Pancreas (tissue), 10 donors: ENCODE measurements around the gene COL19A1. TPM values are rescaled to one million over a fixed set of nuclear protein-coding genes. Genes with fewer than 3 reads are reported as not detected.
A peak's percentile ranks its signal among the peaks of the same experiment; 100 is the strongest.

Source experiments
- ATAC-seq, 4 donors: fragments of 200-7000 bp; cut with Tn5 transposase; one replicate each; pipeline versions ENCODE4 v1.8.0 to v1.9.1; 2020; ENCODE audit warnings: mild to moderate bottlenecking in 4 of 4, moderate library complexity in 4 of 4
- DNase-seq, 6 donors: peaks; one replicate each; pipeline ENCODE4 v3.0.0-alpha.2; 2020
- FAIRE-seq: peaks from 2 replicates; lab custom pipeline; 2012; peaks lifted over from hg19 to GRCh38; lab: Jason Lieb, UNC
- H3K27ac ChIP-seq, 4 donors: fragments of 200-600 bp; sonication (generic); 1 replicate in 3 of 4; 2 replicates in 1 of 4; pipeline versions ENCODE4 v1.5.0 to v1.8.0; 2020
- H3K27me3 ChIP-seq, 4 donors: fragments of 200-600 bp; one replicate each; pipeline ENCODE4 v1.8.0; 2021
- H3K36me3 ChIP-seq, 3 donors: fragments of 200-600 bp; sonication (generic) in 1 of 3; one replicate each; pipeline versions ENCODE4 v1.5.0 to v1.8.0; 2020 to 2021
- H3K4me1 ChIP-seq, 3 donors: fragments of 200-600 bp; one replicate each; pipeline ENCODE4 v1.8.0; 2021
- H3K4me3 ChIP-seq, 4 donors: fragments of 200-600 bp; sonication (generic) in 2 of 4; one replicate each; pipeline versions ENCODE4 v1.5.0 to v1.8.0; 2020 to 2021
- H3K9me3 ChIP-seq, 4 donors: fragments of 200-600 bp; one replicate each; pipeline ENCODE4 v1.8.0; 2021
- CTCF ChIP-seq, 4 donors: fragments of 200-600 bp; sonication (generic) in 3 of 4; IDR thresholded peaks; one replicate each; pipeline versions ENCODE4 v1.5.0 to v1.8.0; 2021; ENCODE audit warnings: antibody characterized with exemption in 4 of 4
- WGBS, 2 donors: extraction: QIAGEN DNeasy Blood & Tissue Kit; methylation state at CpG; one replicate each; pipeline ENCODE4 v1.1.7; 2013; 5-methylcytosine and 5-hydroxymethylcytosine counted together
- intact Hi-C, 3 donors: fragments of 100-400 bp; cut with DNase I; formaldehyde crosslinking; loops; one replicate each; pipeline versions ENCODE4 v1.11.1 to v1.14.2; 2022
- polyA plus RNA-seq, 2 donors: library from polyadenylated mRNA; stranded (reverse); fragments of 200-250 nt; gene quantifications; one replicate each; pipeline ENCODE4 v1.2.3, GENCODE V29; 2013
- total RNA-seq, 6 donors: library from RNA; stranded (reverse); fragmentation: NEBNext Ultra II Directional in 4 of 6; extraction: Animal tissue kit (Norgen Biotek cat#: 25700) in 4 of 6; gene quantifications; one replicate each; pipeline versions ENCODE4 v1.2.1 to v1.2.4, GENCODE V29; 2021 to 2023
- donor health status: healthy with polysubstance abuse.
- donor health status: DM: no; HTN: no; CAD: no; lungs with moderate emphysema.
- donor health status: DM: no; HTN: no; CAD: no.
- donor health status: control.
- donor health status: control.
- donor health status: Bipolar disorder and iron deficiency.
- donor health status: DM: yes; HTN: yes; CAD: no.
- donor health status: DM: no; HTN: no; CAD: no.
- donor health status: DM: no; HTN: no; CAD: no.
- donor health status: DM: yes; HTN: yes; CAD: no.

COL19A1 gene
- total and polyA plus RNA-seq, 8 donors: 0.04 to 0.86 (median 0.37) TPM

GRCh38 chr6:70162972-70163371 is 296.6 kb downstream of the COL19A1 start:
- Histone ChIP-seq H3K4me3 (no peak overlapping the region), H3K27me3 (no peaks in the 10 kb centered on the region), H3K36me3 (no peaks in the 10 kb centered on the region), H3K27ac (no peak overlapping the region), H3K9me3 (no peaks in the 10 kb centered on the region), H3K4me1 (peaks cover 0 to 33% (median 29%) of the 10 kb centered on the region in 3 donors)
- DNase-seq (no peak), ATAC-seq (no peak), FAIRE-seq (no peak)
- intact Hi-C loops: no loop called here
- WGBS, 2 donors: 56 to 64% methylated on average over 3 of the region's 3 CpGs
- TF ChIP-seq CTCF (IDR thresholded peaks at IDR 0.05): no peak

DNA sequence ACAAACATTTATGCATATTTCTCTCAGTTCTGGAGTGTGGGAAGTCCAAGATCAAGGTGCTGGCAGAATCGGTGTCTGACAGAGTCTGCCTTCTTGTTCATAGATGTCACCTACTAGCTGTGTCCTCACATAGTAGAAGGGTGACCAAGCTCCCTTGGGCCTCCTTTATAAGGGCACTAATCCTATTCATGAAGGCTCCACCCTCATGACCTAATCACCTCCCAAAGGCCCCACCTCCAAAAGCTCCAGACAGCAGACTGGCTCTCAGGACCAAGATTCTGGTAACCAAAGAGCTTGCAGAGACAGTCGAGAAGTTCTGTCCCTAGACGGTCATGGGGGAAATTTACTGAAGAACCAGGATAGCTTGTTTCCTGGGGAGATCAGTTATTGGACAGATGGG is 297.4 kb downstream of the COL19A1 start:
- Histone ChIP-seq H3K4me1 (peaks cover 0 to 33% (median 29%) of the 10 kb centered on the region in 3 donors), H3K27ac (peak overlapping the region in 2 of 4 donors; percentile 37 to 61), H3K27me3 (no peaks in the 10 kb centered on the region), H3K9me3 (no peaks in the 10 kb centered on the region), H3K4me3 (no peak overlapping the region), H3K36me3 (no peaks in the 10 kb centered on the region)
- no peak for TF ChIP-seq CTCF (IDR thresholded peaks at IDR 0.05)
- intact Hi-C loops: no loop called here
- 96 to 97% methylated on average over 3 of the region's 3 CpGs for WGBS, 2 donors
- FAIRE-seq (no peak), ATAC-seq (no peak), DNase-seq (no peak)

- intact Hi-C loops: no loop called here
- Histone ChIP-seq H3K36me3 (no peaks in the 10 kb centered on the region), H3K27me3 (no peaks in the 10 kb centered on the region), H3K4me1 (peaks cover 0 to 33% (median 29%) of the 10 kb centered on the region in 3 donors), H3K4me3 (no peak overlapping the region), H3K27ac (peak overlapping the region in 2 of 4 donors; percentile 37 to 61), H3K9me3 (no peaks in the 10 kb centered on the region)
- no peak for TF ChIP-seq CTCF (IDR thresholded peaks at IDR 0.05)
- ATAC-seq (peak in 3 of 4 donors; percentile 72 to 78 (median 76)), DNase-seq (no peak), FAIRE-seq (no peak)
- WGBS, 2 donors: 31 to 33% methylated on average over 2 of the region's 2 CpGs
Observed at GRCh38 chr6:70164556-70164955, 298.2 kb downstream of the COL19A1 start.

DNA sequence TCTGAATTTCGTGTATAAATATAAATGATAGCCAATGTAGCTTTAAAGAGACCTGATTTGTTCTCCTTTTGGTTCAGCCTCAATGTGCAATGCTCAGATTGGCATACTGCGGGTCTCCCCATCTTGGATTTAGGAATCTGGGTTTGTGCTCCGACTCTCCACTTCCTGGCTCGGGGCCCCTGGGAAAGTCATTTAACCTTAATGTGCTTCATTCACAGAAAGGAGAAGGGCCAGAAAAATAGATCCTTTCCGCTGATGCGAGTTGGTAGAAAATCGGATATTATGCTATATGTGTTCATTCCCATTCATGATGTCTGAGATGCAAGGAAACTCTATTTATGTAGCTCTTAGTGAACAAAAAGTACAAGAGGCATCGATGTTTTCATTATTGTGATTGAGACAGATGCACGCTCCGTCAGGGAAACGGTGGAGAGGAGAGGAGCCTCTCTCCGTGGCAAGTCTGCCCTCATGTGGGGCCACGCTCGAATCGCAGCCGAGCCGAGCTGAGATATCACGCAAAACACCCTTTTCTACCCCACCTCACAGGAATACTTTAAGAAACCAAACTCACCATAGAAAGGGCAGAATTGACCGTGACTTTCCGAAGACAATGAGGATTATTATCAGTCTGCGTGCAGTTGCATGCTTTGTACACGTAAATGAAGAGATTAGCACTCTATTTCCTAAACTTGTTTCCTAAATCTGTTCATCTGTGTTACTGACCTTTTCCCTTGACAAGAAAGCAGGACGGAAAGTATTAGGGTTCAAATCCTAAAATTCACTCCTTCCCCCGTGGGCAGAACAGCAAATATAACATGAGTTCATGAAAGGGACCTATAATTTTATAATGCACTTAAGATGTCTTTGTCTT is 300.0 kb downstream of the COL19A1 start:
- Histone ChIP-seq H3K4me1 (peaks cover 0 to 26% (median 22%) of the 10 kb centered on the region in 3 donors), H3K27ac (no peak overlapping the region), H3K4me3 (peak overlapping the region in 1 of 4 donors; percentile 17), H3K27me3 (no peaks in the 10 kb centered on the region), H3K36me3 (no peaks in the 10 kb centered on the region), H3K9me3 (no peaks in the 10 kb centered on the region)
- DNase-seq (peak; percentile 49 to 86 (median 68)), ATAC-seq (peak; percentile 94 to 96 (median 95)), FAIRE-seq (no peak)
- intact Hi-C loops: no loop called here
- 5 to 8% methylated on average over 24 of the region's 24 CpGs for WGBS, 2 donors
- peak; percentile 27 to 79 (median 66) for TF ChIP-seq CTCF (IDR thresholded peaks at IDR 0.05)
